SW480 (cell line): ENCODE data around the gene CHN2.

Source experiments
- DNase-seq: peaks from one replicate; pipeline ENCODE4 v3.0.0-alpha.2; 2016; ENCODE audit warnings: low spot score

Gene CHN2

GRCh38 chr7:29194594-29195427 is at the start of gene CHN2:
Gene CHN2, plus strand, starts transcription at chr7:29194775.
- DNase-seq, result peak; percentile 77

GRCh38 chr7:29145553-29146056 is 49.0 kb upstream of the CHN2 start:
- DNase-seq, result peak; percentile 19

- DNase-seq, result peak; percentile 62
Measured at GRCh38 chr7:29146057-29146706, 48.4 kb upstream of the CHN2 start, which contains the start of gene CPVL. Gene CPVL, minus strand, starts transcription at chr7:29146537. Its CDS starts 25,476 bp downstream, at chr7:29121061.

GRCh38 chr7:29146888-29147609 is 47.5 kb upstream of the CHN2 start:
- no peak for DNase-seq

GRCh38 chr7:29147821-29148220 is 46.8 kb upstream of the CHN2 start:
- no peak for DNase-seq

- DNase-seq, result no peak
Measured at GRCh38 chr7:29149036-29149435, 45.5 kb upstream of the CHN2 start.

GRCh38 chr7:29150856-29151255 is 43.7 kb upstream of the CHN2 start:
- DNase-seq, result no peak

GRCh38 chr7:29154076-29154475 is 40.5 kb upstream of the CHN2 start:
- DNase-seq, result no peak

- DNase-seq, result no peak
Measured at GRCh38 chr7:29156907-29157452, 37.6 kb upstream of the CHN2 start.

- no peak for DNase-seq
Measured at GRCh38 chr7:29158795-29159423, 35.7 kb upstream of the CHN2 start.

GRCh38 chr7:29160080-29160479 is 34.5 kb upstream of the CHN2 start:
- no peak for DNase-seq

- no peak for DNase-seq
Measured at GRCh38 chr7:29161231-29161630, 33.3 kb upstream of the CHN2 start.

GRCh38 chr7:29162577-29162976 is 32.0 kb upstream of the CHN2 start:
- DNase-seq, result no peak

- DNase-seq, result no peak
Measured at GRCh38 chr7:29163854-29164253, 30.7 kb upstream of the CHN2 start.

GRCh38 chr7:29167721-29168120 is 26.9 kb upstream of the CHN2 start:
- no peak for DNase-seq

GRCh38 chr7:29170781-29171180 is 23.8 kb upstream of the CHN2 start:
- DNase-seq, result no peak

GRCh38 chr7:29173458-29173857 is 21.1 kb upstream of the CHN2 start:
- DNase-seq, result no peak

GRCh38 chr7:29177963-29178600 is 16.5 kb upstream of the CHN2 start:
- no peak for DNase-seq

- no peak for DNase-seq
Measured at GRCh38 chr7:29179115-29179514, 15.5 kb upstream of the CHN2 start.

GRCh38 chr7:29184599-29184998 is 10.0 kb upstream of the CHN2 start:
- DNase-seq, result no peak

GRCh38 chr7:29185613-29186012 is 9.0 kb upstream of the CHN2 start:
- DNase-seq, result no peak
